Muscle of arm (tissue), 12 donors: ENCODE results near the gene KCTD17. TPM values are rescaled to one million over a fixed set of nuclear protein-coding genes. Genes with fewer than 3 reads are reported as not detected.

ENCODE experiments used
- DNase-seq: peaks from one replicate; pipeline ENCODE4 v3.0.0-alpha.2; 2013
- polyA plus RNA-seq, 12 donors: library from polyadenylated mRNA; unstranded; fragments of 120-200 nt; gene quantifications; one replicate each; pipeline ENCODE4 v1.2.1, GENCODE V29; 2013; ENCODE audit not compliant: insufficient read length in 12 of 12

KCTD17 gene
- polyA plus RNA-seq, 12 donors: 11.3 to 31.8 (median 15.1) TPM; not detected in 1

GRCh38 chr22:37077802-37078448, 26.4 kb downstream of the KCTD17 start:
- peak; percentile 43 for DNase-seq

DNA sequence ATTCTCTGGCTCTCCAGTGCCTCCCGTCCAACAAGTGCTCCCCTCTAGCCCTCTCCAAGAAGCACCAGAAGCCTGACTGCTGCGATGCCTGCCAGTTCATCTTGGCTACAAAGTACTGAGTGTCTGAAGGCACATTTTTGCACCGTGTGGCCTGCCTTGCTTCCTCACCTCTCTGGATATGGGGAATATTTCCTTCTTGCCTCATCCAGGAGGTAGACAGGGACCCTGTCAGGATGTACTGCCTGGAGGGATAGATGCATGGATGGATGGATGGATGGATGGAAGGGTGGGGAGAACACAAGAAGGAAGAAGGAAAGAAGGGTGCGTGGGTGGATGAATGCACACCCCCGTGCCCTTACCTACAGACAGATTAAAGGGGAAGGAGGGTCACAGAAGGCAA, 27.6 kb downstream of the KCTD17 start:
- no peak for DNase-seq

DNA sequence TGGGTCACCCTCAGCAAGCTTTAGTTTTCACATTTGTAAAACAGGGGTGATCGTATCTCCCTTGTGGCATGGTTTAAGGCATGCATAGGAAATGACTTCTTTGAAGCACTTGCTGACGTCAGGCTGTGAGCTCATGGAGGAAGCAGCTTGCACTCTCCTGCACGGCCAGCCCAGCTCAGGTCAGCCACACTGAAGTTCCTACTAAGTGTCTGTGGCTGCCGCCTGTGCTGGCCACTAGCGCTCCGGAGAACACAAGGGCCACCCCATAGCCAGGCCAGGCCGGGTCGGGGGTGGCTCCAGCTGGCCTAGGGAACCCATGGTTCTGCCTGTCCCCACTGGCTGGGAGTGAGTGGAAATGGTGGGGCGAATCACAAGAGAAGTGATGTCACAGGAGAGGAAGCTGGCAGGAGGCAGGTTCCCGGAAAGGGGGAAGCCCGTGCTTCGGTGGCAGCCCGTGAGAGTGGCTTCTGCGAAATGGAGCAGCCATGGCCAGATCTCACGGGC, 28.2 kb downstream of the KCTD17 start:
- no peak for DNase-seq

DNA sequence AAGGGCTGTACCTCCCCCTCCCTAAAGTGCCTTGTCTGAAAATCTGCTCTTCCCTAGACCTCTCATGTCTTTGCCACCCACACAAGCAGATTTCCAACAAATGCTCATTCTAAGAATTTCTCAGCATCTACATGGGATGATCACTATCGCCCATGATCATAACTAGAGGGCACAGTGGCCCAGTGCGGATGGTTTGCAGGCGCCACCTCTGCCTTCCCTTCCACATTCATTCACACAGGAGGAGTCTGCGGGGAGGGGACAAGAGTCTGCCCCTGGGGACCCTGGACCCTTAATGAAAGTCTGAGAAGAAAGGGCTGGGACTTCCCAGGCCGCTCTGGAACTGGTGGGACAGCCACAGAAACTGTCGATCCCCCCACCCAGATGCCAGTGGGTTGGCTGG, 28.9 kb downstream of the KCTD17 start:
- no peak for DNase-seq

DNA sequence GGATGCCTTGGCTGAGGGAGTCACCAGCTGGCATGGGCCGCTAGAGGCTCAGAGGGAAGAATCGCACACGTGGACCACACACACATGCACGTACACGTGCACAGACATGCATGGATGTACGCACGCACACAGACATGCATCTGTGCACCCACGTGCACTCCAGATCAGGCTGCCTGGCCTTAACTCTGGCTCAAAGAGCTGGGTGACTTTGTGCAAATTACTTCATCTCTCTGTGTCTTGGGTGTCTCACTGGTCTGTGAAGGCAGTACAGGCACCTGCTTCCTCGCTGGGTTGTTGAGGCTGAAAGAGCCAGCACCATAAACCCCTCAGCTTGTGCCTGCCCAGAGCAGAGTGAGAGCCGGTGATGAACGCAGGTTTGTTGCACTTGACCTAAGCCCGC, 29.3 kb downstream of the KCTD17 start:
- DNase-seq: no peak

DNA sequence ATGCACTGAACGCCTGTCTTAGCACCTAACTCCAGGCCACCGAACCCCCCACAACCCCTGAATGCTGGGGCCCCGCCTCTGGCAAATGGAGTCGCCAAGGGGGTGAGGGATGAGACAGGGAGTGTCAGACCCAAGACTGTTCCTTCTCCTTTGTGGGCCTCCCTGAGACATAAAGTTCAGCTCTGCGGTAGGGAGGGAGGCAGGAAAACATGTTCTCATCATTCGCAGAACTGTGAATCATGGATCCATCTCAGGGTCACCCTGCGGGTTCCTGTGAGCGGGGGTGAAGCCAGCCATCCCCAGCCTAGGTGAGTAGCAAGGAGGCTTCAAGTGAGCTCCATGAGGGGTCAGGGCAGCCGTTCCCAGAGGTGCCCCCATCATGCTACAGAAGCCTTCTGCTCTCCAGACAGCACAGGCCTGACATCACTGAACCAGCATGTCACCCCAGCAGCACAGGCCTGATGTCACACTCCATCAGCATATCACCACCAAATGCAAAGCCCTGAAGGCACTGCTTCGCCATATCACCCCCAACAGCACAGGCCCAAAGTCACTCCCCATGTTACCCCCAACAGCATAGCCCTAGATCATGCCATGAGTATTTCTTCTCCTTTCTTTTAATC, 30.8 kb downstream of the KCTD17 start:
- no peak for DNase-seq

- DNase-seq: no peak
Measured at GRCh38 chr22:37083914-37084313, 32.4 kb downstream of the KCTD17 start.

DNA sequence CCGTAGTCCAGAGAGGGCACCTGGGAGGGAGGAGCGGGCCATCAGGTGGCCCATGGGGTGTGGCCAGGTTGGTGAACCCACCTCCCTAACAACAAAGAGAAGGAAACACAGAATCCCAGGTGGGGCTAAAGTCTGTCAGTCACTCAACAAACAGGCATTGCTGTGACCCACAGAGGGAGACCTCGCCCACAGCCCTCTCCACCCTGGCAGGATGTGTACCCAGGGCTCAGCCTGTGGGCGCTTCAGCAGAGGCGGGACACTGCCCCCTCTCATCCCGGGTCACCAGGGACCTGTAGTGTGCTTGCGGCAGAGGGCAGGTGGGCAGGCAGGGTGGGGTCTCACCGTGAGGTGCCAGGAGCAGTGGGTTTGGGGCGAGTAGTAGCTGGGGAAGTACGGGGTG, 32.8 kb downstream of the KCTD17 start:
- DNase-seq: no peak

DNA sequence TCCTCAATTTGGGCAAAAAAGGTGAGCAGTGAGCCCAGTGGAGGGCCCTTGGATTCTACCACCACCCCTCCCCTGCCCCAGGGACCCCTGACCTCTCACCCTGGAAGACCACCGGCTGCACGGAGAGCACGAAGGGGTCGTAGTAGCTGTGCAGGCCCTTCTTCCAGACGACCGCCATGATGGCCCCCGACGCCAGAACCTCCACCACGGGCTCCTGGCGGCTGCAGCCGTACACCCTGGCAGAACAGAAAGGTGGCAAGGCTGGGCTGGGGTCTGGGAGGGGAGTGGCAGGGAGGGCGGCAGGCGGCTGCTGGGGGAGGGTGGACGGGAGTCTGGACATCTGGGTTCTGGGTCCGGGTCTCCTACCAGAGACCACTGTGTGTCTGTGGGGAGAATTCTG, 34.6 kb downstream of the KCTD17 start:
- no peak for DNase-seq

GRCh38 chr22:37088108-37088605, 36.6 kb downstream of the KCTD17 start:
- no peak for DNase-seq

- no peak for DNase-seq
Measured at GRCh38 chr22:37088750-37089408, 37.3 kb downstream of the KCTD17 start.

- DNase-seq: no peak
Measured at GRCh38 chr22:37089434-37089833, 37.9 kb downstream of the KCTD17 start.

DNA sequence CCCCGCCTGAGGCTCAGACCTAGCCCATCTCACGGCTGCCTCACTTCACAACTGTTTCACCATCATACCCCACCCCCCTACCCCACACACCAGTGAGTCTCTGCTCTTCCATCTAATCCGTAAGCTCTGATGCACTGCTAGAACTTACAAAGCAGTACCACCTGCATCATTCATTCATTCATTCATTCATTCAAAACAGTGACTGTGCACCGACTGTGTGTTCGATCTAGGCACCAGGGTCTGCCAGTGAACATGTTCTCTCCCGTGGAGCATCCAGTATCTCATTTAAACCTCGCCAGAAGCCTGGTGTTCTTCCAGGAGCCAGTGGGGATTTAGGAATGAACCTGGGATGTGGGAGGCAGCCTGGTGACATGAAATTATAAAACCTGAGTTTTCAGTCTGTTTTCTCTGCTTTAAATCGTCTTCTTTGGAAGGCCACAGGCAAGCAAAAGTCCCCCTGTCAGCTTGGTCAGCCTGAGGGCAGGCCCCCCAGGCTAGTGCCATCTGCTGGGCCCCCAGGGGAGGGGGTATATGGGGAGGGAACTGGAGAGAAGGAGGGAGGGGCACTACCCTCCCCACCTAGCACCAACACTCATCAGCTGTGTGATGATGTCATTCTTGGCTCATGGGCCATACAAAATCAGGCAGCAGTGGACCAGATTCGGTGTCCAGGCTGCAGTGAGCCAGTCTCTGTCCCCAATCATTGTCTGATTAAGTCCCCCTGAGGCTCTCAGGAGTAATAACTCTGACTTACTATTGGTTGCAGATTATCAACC, 39.6 kb downstream of the KCTD17 start:
- no peak for DNase-seq

GRCh38 chr22:37091994-37092393, 40.5 kb downstream of the KCTD17 start:
- DNase-seq: no peak

DNA sequence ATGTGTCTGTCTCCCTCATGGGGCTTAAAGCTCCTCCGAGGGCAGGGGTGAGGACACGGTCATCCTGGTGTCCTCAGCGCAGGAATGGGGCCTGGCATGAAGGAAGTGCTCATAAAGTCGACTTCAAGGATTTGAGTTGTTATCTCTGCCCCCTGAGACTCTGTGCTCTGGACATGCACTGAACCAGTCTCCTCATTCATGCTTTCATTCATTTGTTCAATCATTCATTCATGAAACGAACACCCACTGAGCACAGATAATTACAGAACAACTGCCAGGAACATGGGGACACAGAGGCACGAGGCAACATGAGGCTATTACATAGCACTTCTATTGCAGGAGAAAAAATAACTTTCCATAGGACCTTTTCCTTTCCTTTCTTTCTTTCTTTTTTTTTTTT, 41.5 kb downstream of the KCTD17 start:
- DNase-seq: no peak

GRCh38 chr22:37094239-37094638, 42.7 kb downstream of the KCTD17 start:
- DNase-seq: no peak

- no peak for DNase-seq
Measured at GRCh38 chr22:37095113-37095512, 43.6 kb downstream of the KCTD17 start.

DNA sequence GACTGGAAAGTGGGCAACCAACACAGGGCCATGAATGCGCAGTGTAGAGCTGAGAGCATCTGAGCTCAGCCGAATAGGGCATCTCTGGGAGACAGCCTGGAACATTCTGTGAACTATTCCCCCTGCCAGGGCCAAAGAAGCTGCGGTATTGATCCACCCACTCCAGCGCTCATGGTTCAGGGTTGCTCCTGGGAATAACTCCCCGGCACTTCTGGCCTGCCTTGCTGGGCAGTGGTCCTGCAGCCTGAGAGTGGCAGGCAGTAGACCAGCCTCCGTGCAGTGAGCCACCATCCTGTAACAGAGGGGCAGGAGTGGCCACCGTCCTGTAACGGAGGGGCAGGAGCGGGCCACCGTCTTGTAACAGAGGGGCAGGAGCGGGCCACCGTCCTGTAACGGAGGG, 45.8 kb downstream of the KCTD17 start:
- no peak for DNase-seq

GRCh38 chr22:37098976-37099591, 47.5 kb downstream of the KCTD17 start:
- DNase-seq: no peak

GRCh38 chr22:37100589-37101127, 49.1 kb downstream of the KCTD17 start:
- DNase-seq: no peak

GRCh38 chr22:37101311-37102066, 49.9 kb downstream of the KCTD17 start:
- no peak for DNase-seq
